Activated CD4-positive, alpha-beta memory T cell treated with anti-CD3 and anti-CD28 coated beads, Interleukin-2, amount 10 ng/mL, durations not matched to agents 7 days and 5 days (primary cell): ENCODE measurements around the gene ANGPT4. TPM values are rescaled to one million over a fixed set of nuclear protein-coding genes. Genes with fewer than 3 reads are reported as not detected.
A peak's percentile ranks its signal among the peaks of the same experiment; 100 is the strongest.

Experiments
- CTCF ChIA-PET: fragments of 350-600 bp; sonication (Branson Sonifier 250); formaldehyde crosslinking; loops from one replicate; lab custom pipeline; 2021; ENCODE audit warnings: antibody characterized with exemption, inconsistent platforms; lab: Charles Lee
- POLR2A ChIA-PET: fragments of 350-600 bp; sonication (Branson Sonifier 250); formaldehyde crosslinking; loops from one replicate; lab custom pipeline; 2021; ENCODE audit warnings: antibody characterized with exemption; lab: Charles Lee
- DNase-seq: peaks from one replicate; pipeline ENCODE4 v3.0.0-alpha.2; 2020
- H3K27ac Mint-ChIP-seq: one replicate; pipeline ENCODE4 v1.8.0; 2021; ENCODE audit warnings: mild to moderate bottlenecking, mixed read lengths
- H3K27me3 Mint-ChIP-seq: one replicate; pipeline ENCODE4 v1.8.0; 2021; ENCODE audit warnings: mixed read lengths
- H3K36me3 Mint-ChIP-seq: one replicate; pipeline ENCODE4 v1.8.0; 2021; ENCODE audit warnings: low read depth, mixed read lengths
- H3K4me1 Mint-ChIP-seq: one replicate; pipeline ENCODE4 v1.8.0; 2021; ENCODE audit warnings: mixed read lengths
- H3K4me3 Mint-ChIP-seq: one replicate; pipeline ENCODE4 v1.8.0; 2021; ENCODE audit warnings: mild to moderate bottlenecking, mixed read lengths
- H3K9me3 Mint-ChIP-seq: one replicate; pipeline ENCODE4 v1.8.0; 2021; ENCODE audit warnings: mixed read lengths
- total RNA-seq, 2 experiments: library from RNA; stranded (reverse); gene quantifications; one replicate each; pipeline ENCODE4 v1.2.3, GENCODE V29; 2021

Gene ANGPT4
- total RNA-seq, 2 experiments from 2014 or later: not detected

DNA sequence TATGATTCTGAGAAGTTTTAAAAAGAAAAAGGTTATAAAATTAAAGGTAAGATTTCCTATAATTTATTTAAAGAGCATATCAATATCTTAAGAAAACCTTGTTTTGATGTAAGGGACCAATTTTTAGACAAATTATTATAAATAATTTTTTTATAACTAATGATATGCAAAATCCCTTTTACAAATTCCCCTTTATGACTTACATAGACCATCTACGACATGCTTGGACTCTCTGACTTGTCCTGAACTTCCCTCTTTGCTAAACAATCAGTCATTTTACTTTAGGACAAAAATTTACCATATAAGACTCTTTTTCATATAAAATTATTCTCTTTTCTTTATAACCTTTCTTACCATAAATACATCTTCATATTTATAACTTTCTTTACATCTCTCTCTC lies 15.3 kb upstream of the ANGPT4 start:
- CTCF ChIA-PET: no interaction called here
- peaks cover 3% of the 10 kb centered on the region for H3K36me3 Mint-ChIP-seq
- DNase-seq: no peak
- H3K4me1 Mint-ChIP-seq: no peaks in the 10 kb centered on the region
- peaks cover 9% of the 10 kb centered on the region for H3K27me3 Mint-ChIP-seq
- no peak overlapping the region for H3K27ac Mint-ChIP-seq
- peaks cover 11% of the 10 kb centered on the region for H3K9me3 Mint-ChIP-seq
- POLR2A ChIA-PET: no interaction called here
- H3K4me3 Mint-ChIP-seq: no peak overlapping the region

DNA sequence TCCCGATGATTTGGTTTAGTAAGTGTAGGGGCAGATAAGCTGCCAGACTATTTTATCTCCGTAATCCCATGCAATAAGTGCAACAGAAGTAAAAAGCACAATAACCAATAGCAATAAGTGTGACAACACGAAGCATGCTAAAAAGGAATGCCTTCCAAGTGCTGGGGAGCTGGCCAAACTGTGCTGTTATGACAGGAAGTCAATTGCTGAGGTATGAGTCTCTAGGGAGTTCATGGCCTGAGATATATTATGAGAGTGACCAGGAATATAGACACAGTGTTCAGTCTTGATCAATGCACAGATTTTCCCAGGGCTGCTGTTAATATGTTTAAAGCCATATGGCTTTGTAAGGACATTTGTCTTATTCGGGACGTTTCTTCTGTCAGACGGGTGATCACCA lies 10.5 kb upstream of the ANGPT4 start:
- ChIA-PET POLR2A (no interaction called here), CTCF (no interaction called here)
- Mint-ChIP-seq H3K9me3 (peaks cover 7% of the 10 kb centered on the region), H3K36me3 (peaks cover under 1% of the 10 kb centered on the region), H3K27ac (no peak overlapping the region), H3K4me1 (no peaks in the 10 kb centered on the region), H3K27me3 (peaks cover 7% of the 10 kb centered on the region), H3K4me3 (no peak overlapping the region)
- DNase-seq: no peak

DNA sequence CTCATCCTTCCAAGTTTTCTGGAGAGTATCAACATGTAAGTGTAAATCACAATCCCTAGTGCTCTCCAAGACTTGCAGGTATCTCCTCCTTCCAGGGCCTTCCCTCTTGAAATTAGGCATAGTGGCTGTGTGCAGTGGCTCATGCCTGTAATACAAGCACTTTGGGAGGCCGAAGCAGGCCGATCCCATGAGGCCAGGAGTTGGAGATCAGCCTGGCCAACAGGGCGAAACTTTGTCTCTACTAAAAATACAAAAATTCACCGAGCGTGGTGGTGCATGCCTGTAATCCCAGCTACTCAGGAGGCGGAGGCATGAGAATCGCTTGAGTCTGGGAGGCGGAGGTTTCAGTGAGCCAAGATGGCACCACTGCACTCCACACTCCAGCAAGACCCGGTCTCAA lies 9.4 kb upstream of the ANGPT4 start:
- Mint-ChIP-seq H3K27ac (no peak overlapping the region), H3K9me3 (no peaks in the 10 kb centered on the region), H3K4me3 (no peak overlapping the region), H3K4me1 (no peaks in the 10 kb centered on the region), H3K36me3 (no peaks in the 10 kb centered on the region), H3K27me3 (peaks cover 7% of the 10 kb centered on the region)
- no peak for DNase-seq
- ChIA-PET POLR2A (no interaction called here), CTCF (interaction anchor here (0.6 to 1.0 kb wide), 2 partner anchors 30 to 107 kb away, joined by 3 read pairs; no protein-coding TSS in a partner anchor)

DNA sequence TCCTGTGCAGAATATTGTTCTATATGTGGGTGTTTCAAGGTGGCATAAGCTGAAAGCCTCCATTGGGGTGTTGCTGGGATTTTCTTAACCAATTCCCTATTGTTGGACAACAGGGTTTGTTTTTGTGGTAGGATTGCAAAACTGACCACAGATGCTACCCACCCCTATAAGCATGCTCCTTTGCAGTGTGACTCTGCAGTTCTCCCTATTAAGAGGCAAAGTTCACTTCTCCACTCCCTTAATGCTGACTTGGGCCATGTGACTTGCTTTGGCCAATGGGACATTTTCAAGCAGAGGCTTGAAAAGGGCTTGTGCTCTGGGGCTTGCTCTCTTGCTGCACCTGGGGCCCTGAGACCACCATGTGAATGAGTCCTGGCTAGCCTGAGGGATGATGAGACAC lies 8.5 kb upstream of the ANGPT4 start:
- POLR2A ChIA-PET: no interaction called here
- Mint-ChIP-seq H3K36me3 (no peaks in the 10 kb centered on the region), H3K4me3 (no peak overlapping the region), H3K4me1 (no peaks in the 10 kb centered on the region), H3K9me3 (no peaks in the 10 kb centered on the region), H3K27me3 (peaks cover 7% of the 10 kb centered on the region), H3K27ac (no peak overlapping the region)
- CTCF ChIA-PET: no interaction called here
- no peak for DNase-seq

DNA sequence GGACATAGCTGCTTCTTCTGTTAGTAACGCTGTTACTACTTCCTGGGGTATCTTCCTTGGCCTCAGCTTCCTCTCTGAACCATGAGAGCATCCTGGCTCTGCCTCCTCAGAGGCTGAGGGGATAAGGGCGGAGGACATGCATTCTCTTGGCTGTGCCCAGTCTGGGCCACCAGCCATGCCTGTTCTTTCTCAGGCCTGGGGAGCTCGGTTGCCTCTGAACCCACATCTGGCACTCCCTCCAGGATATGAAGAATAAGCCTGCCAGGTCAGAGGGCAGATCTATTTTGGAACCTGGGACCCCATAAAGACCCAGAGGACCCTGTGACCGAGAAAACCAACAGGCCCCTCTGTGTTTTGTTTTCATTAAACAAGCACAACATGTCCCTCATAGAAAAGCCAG lies 6.6 kb upstream of the ANGPT4 start:
- CTCF ChIA-PET: interaction anchor here (1.2 kb wide), 1 partner anchor 107 kb away, joined by 3 read pairs; no protein-coding TSS in a partner anchor
- H3K27me3 Mint-ChIP-seq: peaks cover 7% of the 10 kb centered on the region
- no peaks in the 10 kb centered on the region for H3K9me3 Mint-ChIP-seq
- DNase-seq: no peak
- no peak overlapping the region for H3K27ac Mint-ChIP-seq
- H3K4me1 Mint-ChIP-seq: no peaks in the 10 kb centered on the region
- no peaks in the 10 kb centered on the region for H3K36me3 Mint-ChIP-seq
- no peak overlapping the region for H3K4me3 Mint-ChIP-seq
- POLR2A ChIA-PET: no interaction called here

DNA sequence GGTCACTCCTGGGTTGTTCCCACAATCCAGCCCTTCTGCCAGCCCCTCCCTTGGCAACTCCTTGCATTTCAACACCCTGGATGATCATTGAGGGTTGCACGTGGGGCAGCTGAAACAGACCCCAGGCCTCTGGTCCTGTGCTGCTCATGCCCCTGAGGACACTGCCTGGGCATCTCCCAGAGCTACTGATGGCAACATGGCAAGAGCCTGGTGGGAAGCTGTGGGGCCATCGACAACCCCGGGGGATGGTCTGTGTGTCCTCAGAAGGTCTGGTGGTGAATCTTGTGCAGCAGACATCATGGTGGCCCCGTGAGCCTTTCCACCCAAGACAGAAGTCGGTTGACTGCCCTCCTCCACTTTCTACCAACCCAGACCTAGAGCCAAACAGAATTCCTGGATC lies 4.9 kb upstream of the ANGPT4 start:
- no peaks in the 10 kb centered on the region for H3K36me3 Mint-ChIP-seq
- POLR2A ChIA-PET: no interaction called here
- no peaks in the 10 kb centered on the region for H3K9me3 Mint-ChIP-seq
- H3K27me3 Mint-ChIP-seq: peaks cover 2% of the 10 kb centered on the region
- H3K4me1 Mint-ChIP-seq: no peaks in the 10 kb centered on the region
- CTCF ChIA-PET: no interaction called here
- H3K4me3 Mint-ChIP-seq: no peak overlapping the region
- DNase-seq: no peak
- H3K27ac Mint-ChIP-seq: no peak overlapping the region

DNA sequence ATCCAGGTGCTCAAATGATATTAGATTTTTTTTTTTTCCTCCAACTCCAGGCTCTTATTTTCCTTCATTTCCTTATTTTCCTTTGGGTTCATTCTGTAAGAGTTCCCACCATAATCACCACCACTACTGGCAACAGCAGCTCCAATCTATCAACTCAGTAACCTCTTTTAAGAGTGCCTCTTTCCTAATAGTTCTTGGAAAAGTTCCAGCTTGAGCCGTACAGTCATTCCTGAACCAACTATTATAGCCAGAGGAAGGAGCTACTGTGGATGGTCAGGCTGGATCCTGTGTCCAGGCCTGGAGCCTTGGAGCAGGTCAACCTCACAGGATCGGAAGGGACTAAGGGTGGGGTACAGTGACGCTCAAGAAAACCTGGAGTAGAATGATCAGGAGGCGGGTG lies 4.2 kb upstream of the ANGPT4 start:
- no peaks in the 10 kb centered on the region for H3K4me1 Mint-ChIP-seq
- ChIA-PET CTCF (no interaction called here), POLR2A (no interaction called here)
- H3K4me3 Mint-ChIP-seq: no peak overlapping the region
- H3K9me3 Mint-ChIP-seq: no peaks in the 10 kb centered on the region
- H3K36me3 Mint-ChIP-seq: no peaks in the 10 kb centered on the region
- H3K27ac Mint-ChIP-seq: no peak overlapping the region
- no peak for DNase-seq
- H3K27me3 Mint-ChIP-seq: peaks cover 4% of the 10 kb centered on the region

DNA sequence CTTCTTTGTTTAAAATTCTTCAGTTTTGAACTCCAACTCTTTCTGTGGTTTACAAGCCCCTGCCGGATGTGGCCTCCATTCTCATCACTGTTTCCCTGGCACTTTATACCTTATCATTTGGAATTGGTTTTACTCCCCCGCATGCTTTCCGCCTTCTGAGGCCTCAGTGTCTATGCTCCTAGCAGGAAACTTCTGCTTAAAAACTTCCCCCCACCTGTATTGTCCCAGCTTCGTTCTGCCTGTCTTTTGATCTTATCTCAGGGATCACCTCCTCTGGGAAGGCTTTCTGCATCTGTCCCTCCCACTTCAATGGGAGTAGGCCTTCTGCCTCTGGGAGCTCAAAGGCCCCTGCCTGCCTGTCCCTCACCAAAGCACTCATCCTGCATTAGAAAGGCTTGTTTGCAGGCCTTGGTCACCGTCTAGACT lies 3.4 kb upstream of the ANGPT4 start:
- no peaks in the 10 kb centered on the region for H3K36me3 Mint-ChIP-seq
- no peaks in the 10 kb centered on the region for H3K9me3 Mint-ChIP-seq
- H3K4me1 Mint-ChIP-seq: no peaks in the 10 kb centered on the region
- H3K27ac Mint-ChIP-seq: no peak overlapping the region
- no peak for DNase-seq
- peaks cover 6% of the 10 kb centered on the region for H3K27me3 Mint-ChIP-seq
- ChIA-PET POLR2A (no interaction called here), CTCF (no interaction called here)
- H3K4me3 Mint-ChIP-seq: no peak overlapping the region

DNA sequence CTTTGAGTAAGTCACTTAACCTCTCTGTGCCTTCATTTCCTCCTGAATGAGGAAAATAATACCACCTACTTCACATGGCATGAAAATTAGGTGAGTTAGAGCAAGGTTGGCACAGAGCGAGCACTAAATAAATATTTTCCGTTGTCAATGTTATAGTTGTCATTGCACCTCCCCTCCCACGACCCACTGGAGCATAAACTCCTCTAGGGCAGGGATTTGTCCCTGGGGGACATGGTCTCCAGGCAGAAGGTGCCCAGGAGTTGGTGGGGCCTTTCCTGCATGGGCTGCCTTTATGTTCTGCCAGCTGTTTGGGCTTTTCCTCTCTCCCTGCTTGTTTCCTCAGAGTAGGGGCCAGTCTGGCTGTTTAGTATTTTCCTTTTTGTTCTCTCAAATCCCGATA lies 1.3 kb upstream of the ANGPT4 start:
- ChIA-PET CTCF (no interaction called here), POLR2A (no interaction called here)
- no peak overlapping the region for H3K27ac Mint-ChIP-seq
- no peaks in the 10 kb centered on the region for H3K36me3 Mint-ChIP-seq
- H3K4me3 Mint-ChIP-seq: no peak overlapping the region
- peaks cover 9% of the 10 kb centered on the region for H3K27me3 Mint-ChIP-seq
- no peaks in the 10 kb centered on the region for H3K4me1 Mint-ChIP-seq
- no peaks in the 10 kb centered on the region for H3K9me3 Mint-ChIP-seq
- no peak for DNase-seq

DNA sequence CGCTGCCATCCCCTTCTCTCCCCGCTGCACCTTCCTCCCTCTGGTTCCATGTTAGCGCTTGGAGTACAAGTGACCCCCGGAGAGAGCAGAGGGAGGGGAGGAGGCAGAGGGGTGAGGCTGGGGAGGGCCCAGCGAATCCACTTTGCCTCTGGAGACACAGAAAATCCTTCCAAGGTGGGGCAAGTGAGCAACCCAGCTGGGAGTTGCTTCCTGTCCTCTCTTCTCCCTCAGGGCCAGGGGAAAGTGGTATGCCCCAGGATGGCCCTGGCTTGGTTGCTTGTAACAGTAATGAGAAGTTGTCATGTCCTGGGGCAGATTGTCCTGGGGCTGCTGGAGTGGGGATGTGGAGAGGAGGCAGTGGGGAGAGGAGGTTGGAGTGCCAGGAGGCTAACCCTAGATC lies 691 bp upstream of the ANGPT4 start:
- Mint-ChIP-seq H3K4me3 (no peak overlapping the region), H3K9me3 (no peaks in the 10 kb centered on the region), H3K27me3 (peaks cover 9% of the 10 kb centered on the region), H3K4me1 (no peaks in the 10 kb centered on the region), H3K36me3 (no peaks in the 10 kb centered on the region), H3K27ac (peak overlapping the region; percentile 57)
- CTCF ChIA-PET: no interaction called here
- POLR2A ChIA-PET: no interaction called here
- no peak for DNase-seq

DNA sequence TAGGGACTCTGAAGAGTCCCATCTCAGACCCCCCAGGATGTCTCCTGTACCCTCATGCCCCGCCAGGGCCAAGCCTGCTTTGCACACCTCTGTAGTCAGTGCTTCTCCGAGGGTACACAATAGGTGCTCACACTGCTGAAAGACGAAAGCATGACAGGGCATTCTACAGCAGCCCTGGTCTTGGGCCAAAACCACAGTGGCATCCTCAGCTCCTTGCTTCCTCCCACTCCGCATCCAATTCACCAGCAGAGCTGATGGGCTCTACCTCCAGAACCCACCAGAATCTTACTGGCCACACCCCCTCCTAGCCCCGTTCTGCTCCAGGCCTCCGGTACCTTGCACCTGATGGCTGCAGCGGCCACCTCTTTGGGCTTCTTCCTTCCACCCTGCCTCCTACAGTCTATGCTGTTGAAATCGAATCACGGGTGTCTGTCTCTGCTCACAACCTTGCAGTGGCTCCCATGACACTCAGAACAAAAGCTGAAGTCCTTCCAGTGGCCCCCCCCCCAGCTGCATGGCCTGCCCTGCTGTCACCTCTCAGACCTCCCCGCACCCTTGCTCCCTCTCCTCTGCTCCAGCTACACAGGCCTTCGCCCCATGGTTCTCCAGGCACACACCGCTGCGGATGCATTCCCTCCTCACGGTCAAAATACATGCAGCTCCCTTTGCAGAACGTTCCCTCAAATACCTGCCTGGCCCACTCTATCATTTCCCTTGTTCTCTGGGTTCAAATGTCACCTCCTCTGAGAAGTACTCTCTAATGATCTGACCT lies 1.2 kb downstream of the ANGPT4 start:
- no peaks in the 10 kb centered on the region for H3K36me3 Mint-ChIP-seq
- no peak overlapping the region for H3K4me3 Mint-ChIP-seq
- H3K4me1 Mint-ChIP-seq: no peaks in the 10 kb centered on the region
- POLR2A ChIA-PET: no interaction called here
- no peak overlapping the region for H3K27ac Mint-ChIP-seq
- CTCF ChIA-PET: no interaction called here
- no peak for DNase-seq
- H3K27me3 Mint-ChIP-seq: peaks cover 9% of the 10 kb centered on the region
- H3K9me3 Mint-ChIP-seq: no peaks in the 10 kb centered on the region

DNA sequence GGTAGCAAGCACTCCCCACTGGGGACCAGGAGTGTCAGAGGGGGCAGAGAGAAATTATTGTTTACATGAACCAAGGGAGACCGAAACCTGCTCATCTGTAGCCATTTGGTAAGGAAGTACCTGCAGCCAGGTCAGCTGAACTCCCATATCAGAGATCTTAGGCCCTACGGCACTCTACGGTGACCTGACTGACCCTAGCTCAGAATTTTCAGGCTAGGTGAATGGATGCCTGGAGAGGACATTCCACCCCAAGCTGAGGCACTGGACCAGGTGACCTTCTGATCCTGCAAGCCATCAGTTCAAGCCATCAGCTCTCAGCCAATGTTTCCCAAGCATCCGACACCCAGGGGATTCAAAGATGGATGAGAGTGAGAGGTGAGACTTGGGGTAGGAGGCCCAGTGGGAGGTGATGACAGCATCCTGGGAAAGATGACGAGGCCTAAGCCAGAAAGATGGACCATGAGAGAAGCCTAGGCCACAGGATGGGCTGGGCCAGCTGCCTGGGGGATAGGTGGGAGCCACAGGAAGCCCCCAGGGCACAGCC lies 2.8 kb downstream of the ANGPT4 start:
- Mint-ChIP-seq H3K27ac (no peak overlapping the region), H3K4me3 (no peak overlapping the region), H3K27me3 (peaks cover 9% of the 10 kb centered on the region), H3K9me3 (no peaks in the 10 kb centered on the region), H3K36me3 (no peaks in the 10 kb centered on the region), H3K4me1 (no peaks in the 10 kb centered on the region)
- no peak for DNase-seq
- ChIA-PET POLR2A (no interaction called here), CTCF (no interaction called here)

DNA sequence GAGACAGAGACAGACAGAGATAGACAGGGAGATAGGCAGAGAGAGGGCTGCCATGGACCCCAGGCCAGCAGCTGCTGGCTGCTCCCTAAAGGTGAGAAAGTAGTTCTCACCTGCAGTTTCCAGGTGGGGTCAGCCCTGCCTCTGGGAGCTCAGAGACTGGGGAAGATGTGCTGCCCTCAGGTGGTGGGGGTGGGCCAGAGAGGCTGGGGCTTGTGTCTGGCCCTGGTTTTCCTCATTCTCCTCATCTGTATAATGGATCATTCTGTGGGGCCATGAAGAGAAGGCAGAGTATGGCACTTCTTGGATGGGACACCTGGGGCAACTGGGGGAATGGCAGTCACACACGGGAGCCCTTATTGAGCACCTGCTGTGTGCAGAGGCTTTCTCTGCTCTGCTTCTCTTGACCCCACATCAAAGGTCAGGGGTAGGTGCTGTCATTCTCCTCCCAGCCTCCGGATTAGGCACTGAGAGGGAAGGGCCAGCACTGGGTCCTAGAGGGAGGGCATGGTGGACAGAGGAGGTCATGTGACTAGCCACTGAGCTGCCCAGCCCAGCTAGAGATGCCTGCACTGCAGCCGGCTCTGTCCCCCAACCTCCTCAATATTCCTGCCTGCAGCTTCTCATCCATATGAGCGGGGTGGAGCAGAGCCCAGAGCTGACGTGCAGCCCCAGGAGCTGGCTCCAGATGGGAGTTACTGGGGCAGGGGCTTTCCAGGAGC lies 4.1 kb downstream of the ANGPT4 start:
- H3K4me3 Mint-ChIP-seq: no peak overlapping the region

More for the DNA sequence above, 4.1 kb downstream of the ANGPT4 start:
- H3K36me3 Mint-ChIP-seq: no peaks in the 10 kb centered on the region
- H3K9me3 Mint-ChIP-seq: no peaks in the 10 kb centered on the region
- H3K27me3 Mint-ChIP-seq: peaks cover 7% of the 10 kb centered on the region
- no peak for DNase-seq
- ChIA-PET CTCF (interaction anchor here (1.0 kb wide), 1 partner anchor 93 kb away, joined by 3 read pairs; no protein-coding TSS in a partner anchor), POLR2A (interaction anchor here (0.8 kb wide), 1 partner anchor 18 kb away, joined by 3 read pairs; no protein-coding TSS in a partner anchor)
- H3K27ac Mint-ChIP-seq: no peak overlapping the region
- H3K4me1 Mint-ChIP-seq: no peaks in the 10 kb centered on the region
